ENCODE data around the gene RAC3.

DNA sequence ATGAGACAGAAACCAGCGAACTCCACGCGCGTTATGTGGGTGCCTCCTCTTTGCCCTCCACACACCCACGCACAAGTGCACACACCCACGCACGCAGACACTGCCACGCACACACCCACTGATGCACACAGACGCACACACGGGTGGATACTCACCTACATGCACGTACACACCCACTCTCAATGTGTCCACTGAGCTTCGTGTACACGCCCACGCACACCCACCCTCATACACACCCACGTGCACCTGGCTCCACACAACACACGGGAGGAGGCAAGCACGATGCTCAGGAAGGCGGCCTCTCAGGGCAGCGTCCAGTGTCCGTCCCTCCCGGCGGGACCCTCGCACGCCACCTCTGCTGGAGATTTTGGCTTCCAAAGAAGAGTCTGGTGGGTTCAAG, 15.9 kb downstream of the RAC3 start:
- TF ChIP-seq, protein P1, sequence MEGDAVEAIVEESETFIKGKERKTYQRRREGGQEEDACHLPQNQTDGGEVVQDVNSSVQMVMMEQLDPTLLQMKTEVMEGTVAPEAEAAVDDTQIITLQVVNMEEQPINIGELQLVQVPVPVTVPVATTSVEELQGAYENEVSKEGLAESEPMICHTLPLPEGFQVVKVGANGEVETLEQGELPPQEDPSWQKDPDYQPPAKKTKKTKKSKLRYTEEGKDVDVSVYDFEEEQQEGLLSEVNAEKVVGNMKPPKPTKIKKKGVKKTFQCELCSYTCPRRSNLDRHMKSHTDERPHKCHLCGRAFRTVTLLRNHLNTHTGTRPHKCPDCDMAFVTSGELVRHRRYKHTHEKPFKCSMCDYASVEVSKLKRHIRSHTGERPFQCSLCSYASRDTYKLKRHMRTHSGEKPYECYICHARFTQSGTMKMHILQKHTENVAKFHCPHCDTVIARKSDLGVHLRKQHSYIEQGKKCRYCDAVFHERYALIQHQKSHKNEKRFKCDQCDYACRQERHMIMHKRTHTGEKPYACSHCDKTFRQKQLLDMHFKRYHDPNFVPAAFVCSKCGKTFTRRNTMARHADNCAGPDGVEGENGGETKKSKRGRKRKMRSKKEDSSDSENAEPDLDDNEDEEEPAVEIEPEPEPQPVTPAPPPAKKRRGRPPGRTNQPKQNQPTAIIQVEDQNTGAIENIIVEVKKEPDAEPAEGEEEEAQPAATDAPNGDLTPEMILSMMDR (IDR thresholded peaks at IDR 0.05), result no peak
- no peak for TF ChIP-seq POLR2A (IDR thresholded peaks at IDR 0.05)
